HepG2 (cell line): Measurements from ENCODE around the gene PRXL2A. TPM values are rescaled to one million over a fixed set of nuclear protein-coding genes. Genes with fewer than 3 reads are reported as not detected.
A peak's percentile ranks its signal among the peaks of the same experiment; 100 is the strongest.

Experiments used
- BRD4 ChIP-seq: sonication (generic); formaldehyde crosslinking; IDR thresholded peaks from 2 replicates; pipeline ENCODE4 v1.4.0; 2020; ENCODE audit warnings: missing genetic modification reagents
- DNMT1 ChIP-seq: sonication (generic); formaldehyde crosslinking; IDR thresholded peaks from 2 replicates; pipeline ENCODE4 v1.5.1; 2020; ENCODE audit warnings: mild to moderate bottlenecking, missing genetic modification reagents
- DR1 ChIP-seq: sonication (generic); formaldehyde crosslinking; IDR thresholded peaks from 2 replicates; pipeline ENCODE4 v1.8.0; 2021; ENCODE audit warnings: mild to moderate bottlenecking, missing genetic modification reagents, inconsistent platforms
- FIP1L1 ChIP-seq: fragments of 200-400 bp; formaldehyde crosslinking; IDR thresholded peaks from 2 replicates; pipeline ENCODE4 v1.6.1; 2018; ENCODE audit warnings: low read depth, mild to moderate bottlenecking, low read length, moderate library complexity, borderline replicate concordance; ENCODE audit not compliant: insufficient read depth
- FOXC1 ChIP-seq: sonication (generic); formaldehyde crosslinking; IDR thresholded peaks from 2 replicates; pipeline ENCODE4 v1.8.0; 2022; ENCODE audit warnings: mild to moderate bottlenecking, missing genetic modification reagents, borderline replicate concordance
- HHEX ChIP-seq: IDR thresholded peaks from 2 replicates; pipeline ENCODE4 v1.6.1; 2016; ENCODE audit warnings: control low read depth
- HNRNPUL1 ChIP-seq: fragments of 200-400 bp; formaldehyde crosslinking; IDR thresholded peaks from 2 replicates; pipeline ENCODE4 v1.6.1; 2017; ENCODE audit warnings: low read depth, mild to moderate bottlenecking, low read length, moderate library complexity
- JUNB ChIP-seq: sonication (generic); formaldehyde crosslinking; IDR thresholded peaks from 2 replicates; pipeline ENCODE4 v1.8.0; 2022; ENCODE audit warnings: missing genetic modification reagents, mild to moderate bottlenecking, borderline replicate concordance
- KDM2A ChIP-seq: sonication (generic); formaldehyde crosslinking; IDR thresholded peaks from 2 replicates; pipeline ENCODE4 v1.4.0; 2020; ENCODE audit warnings: low read depth, missing genetic modification reagents, borderline replicate concordance
- MAF1 ChIP-seq: sonication (generic); formaldehyde crosslinking; IDR thresholded peaks from 2 replicates; pipeline ENCODE4 v1.5.0; 2020; ENCODE audit warnings: missing genetic modification reagents, borderline replicate concordance
- RCOR2 ChIP-seq: IDR thresholded peaks from 2 replicates; pipeline ENCODE4 v1.6.1; 2016; ENCODE audit warnings: missing biosample characterization, missing genetic modification reagents
- RNF2 ChIP-seq: fragments of 450-650 bp; conservative IDR thresholded peaks from 2 replicates; pipeline ENCODE4 v1.6.1; 2016; ENCODE audit warnings: low read depth
- SIN3A ChIP-seq: IDR thresholded peaks from 2 replicates; pipeline ENCODE4 v1.6.1; 2011; ENCODE audit warnings: low read depth, mild to moderate bottlenecking, control low read depth, low read length, borderline replicate concordance
- ZFP36 ChIP-seq: fragments of 150-350 bp; IDR thresholded peaks from 2 replicates; pipeline ENCODE4 v1.6.1; 2018; ENCODE audit warnings: borderline replicate concordance, low read length, low read depth; ENCODE audit not compliant: partially characterized antibody
- ZNF3 ChIP-seq: IDR thresholded peaks from 2 replicates; pipeline ENCODE4 v1.7.0; 2017; ENCODE audit warnings: inconsistent platforms
- ZNF44 ChIP-seq: sonication (generic); formaldehyde crosslinking; IDR thresholded peaks from 2 replicates; pipeline ENCODE4 v1.5.1; 2020; ENCODE audit warnings: mild to moderate bottlenecking, missing genetic modification reagents
- ZNF691 ChIP-seq: sonication (generic); formaldehyde crosslinking; IDR thresholded peaks from 2 replicates; pipeline ENCODE4 v1.4.0; 2020; ENCODE audit warnings: missing genetic modification reagents, low read depth, mild to moderate bottlenecking, borderline replicate concordance
- polyA plus RNA-seq, 8 experiments: library from polyadenylated mRNA; depleted of rRNA in 3 of 8; stranded (reverse) in 7 of 8; unstranded in 1 of 8; fragments of >200 nt; fragmentation: Illumina TruSeq in 4 of 8; extraction: Trizol in 4 of 8; gene quantifications; 2 replicates each; pipeline versions ENCODE4 v1.2.1 to v1.2.3, GENCODE V29; 2011 to 2016; ENCODE audit warnings: low read depth in 4 of 8, missing spikeins in 1 of 8, mixed read lengths in 1 of 8; ENCODE audit not compliant: insufficient read depth in 1 of 8
- total RNA-seq, 5 experiments: library from RNA; depleted of rRNA; stranded (reverse); fragments of >200 nt; fragmentation: Illumina TruSeq; extraction: Trizol; gene quantifications; 2 replicates each; pipeline ENCODE4 v1.2.3, GENCODE V29; 2016; ENCODE audit warnings: low read depth in 1 of 5
- TF ChIP-seq, protein P1 (sequence below): sonication (generic); formaldehyde crosslinking; IDR thresholded peaks from 2 replicates; pipeline ENCODE4 v1.9.0; 2021; ENCODE audit warnings: missing genetic modification reagents, mild to moderate bottlenecking, borderline replicate concordance
- TF ChIP-seq, protein P2 (sequence below): IDR thresholded peaks from 2 replicates; pipeline ENCODE4 v1.6.1; 2012; ENCODE audit warnings: inconsistent platforms
- TF ChIP-seq, protein P3 (sequence below): sonication (generic); formaldehyde crosslinking; IDR thresholded peaks from 2 replicates; pipeline ENCODE4 v1.4.0; 2020; ENCODE audit warnings: missing genetic modification reagents
- TF ChIP-seq, protein P4 (sequence below): sonication (generic); formaldehyde crosslinking; IDR thresholded peaks from 2 replicates; pipeline ENCODE4 v1.4.0; 2020; ENCODE audit warnings: missing genetic modification reagents

The PRXL2A gene
- total and polyA plus RNA-seq, 2 of the 13 experiments (the other 11 are each of a cell fraction or from before 2014, with no cell fraction given): 43.9 to 79.9 TPM

- 0 out of 2 replicates have a peak, but pooled peaks have one; percentile 59 for TF ChIP-seq MAF1 (CRISPR knock-in tag)
- TF ChIP-seq, protein P1, sequence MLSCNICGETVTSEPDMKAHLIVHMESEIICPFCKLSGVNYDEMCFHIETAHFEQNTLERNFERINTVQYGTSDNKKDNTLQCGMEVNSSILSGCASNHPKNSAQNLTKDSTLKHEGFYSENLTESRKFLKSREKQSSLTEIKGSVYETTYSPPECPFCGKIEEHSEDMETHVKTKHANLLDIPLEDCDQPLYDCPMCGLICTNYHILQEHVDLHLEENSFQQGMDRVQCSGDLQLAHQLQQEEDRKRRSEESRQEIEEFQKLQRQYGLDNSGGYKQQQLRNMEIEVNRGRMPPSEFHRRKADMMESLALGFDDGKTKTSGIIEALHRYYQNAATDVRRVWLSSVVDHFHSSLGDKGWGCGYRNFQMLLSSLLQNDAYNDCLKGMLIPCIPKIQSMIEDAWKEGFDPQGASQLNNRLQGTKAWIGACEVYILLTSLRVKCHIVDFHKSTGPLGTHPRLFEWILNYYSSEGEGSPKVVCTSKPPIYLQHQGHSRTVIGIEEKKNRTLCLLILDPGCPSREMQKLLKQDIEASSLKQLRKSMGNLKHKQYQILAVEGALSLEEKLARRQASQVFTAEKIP (CRISPR knock-in tag): no peak
- no peak for TF ChIP-seq JUNB (CRISPR knock-in tag)
- peak; percentile 83; the same call in 1 of the 2 replicates for TF ChIP-seq FOXC1
- TF ChIP-seq KDM2A (CRISPR knock-in tag): 0 out of 2 replicates have a peak, but pooled peaks have one; percentile 65
- TF ChIP-seq, protein P2, sequence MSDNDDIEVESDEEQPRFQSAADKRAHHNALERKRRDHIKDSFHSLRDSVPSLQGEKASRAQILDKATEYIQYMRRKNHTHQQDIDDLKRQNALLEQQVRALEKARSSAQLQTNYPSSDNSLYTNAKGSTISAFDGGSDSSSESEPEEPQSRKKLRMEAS: peak; percentile 77
- TF ChIP-seq SIN3A: peak; percentile 68; the same call in 1 of the 2 replicates
- TF ChIP-seq HHEX (CRISPR knock-in tag): no peak
- TF ChIP-seq, protein P3, sequence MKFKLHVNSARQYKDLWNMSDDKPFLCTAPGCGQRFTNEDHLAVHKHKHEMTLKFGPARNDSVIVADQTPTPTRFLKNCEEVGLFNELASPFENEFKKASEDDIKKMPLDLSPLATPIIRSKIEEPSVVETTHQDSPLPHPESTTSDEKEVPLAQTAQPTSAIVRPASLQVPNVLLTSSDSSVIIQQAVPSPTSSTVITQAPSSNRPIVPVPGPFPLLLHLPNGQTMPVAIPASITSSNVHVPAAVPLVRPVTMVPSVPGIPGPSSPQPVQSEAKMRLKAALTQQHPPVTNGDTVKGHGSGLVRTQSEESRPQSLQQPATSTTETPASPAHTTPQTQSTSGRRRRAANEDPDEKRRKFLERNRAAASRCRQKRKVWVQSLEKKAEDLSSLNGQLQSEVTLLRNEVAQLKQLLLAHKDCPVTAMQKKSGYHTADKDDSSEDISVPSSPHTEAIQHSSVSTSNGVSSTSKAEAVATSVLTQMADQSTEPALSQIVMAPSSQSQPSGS (CRISPR knock-in tag): no peak; the same call in 1 of the 2 replicates
- no peak for TF ChIP-seq HNRNPUL1
- no peak for TF ChIP-seq RCOR2 (CRISPR knock-in tag)
- TF ChIP-seq DNMT1 (CRISPR knock-in tag): no peak
- TF ChIP-seq ZNF691 (CRISPR knock-in tag): 0 out of 2 replicates have a peak, but pooled peaks have one; percentile 24
- TF ChIP-seq BRD4: peak; percentile 89
- no peak for TF ChIP-seq ZNF44 (CRISPR knock-in tag)
- no peak for TF ChIP-seq FIP1L1
- peak; percentile 78; the same call in 1 of the 2 replicates for TF ChIP-seq DR1 (CRISPR knock-in tag)
- TF ChIP-seq ZNF3: 0 out of 2 replicates have a peak, but pooled peaks have one; percentile 8
- TF ChIP-seq, protein P4, sequence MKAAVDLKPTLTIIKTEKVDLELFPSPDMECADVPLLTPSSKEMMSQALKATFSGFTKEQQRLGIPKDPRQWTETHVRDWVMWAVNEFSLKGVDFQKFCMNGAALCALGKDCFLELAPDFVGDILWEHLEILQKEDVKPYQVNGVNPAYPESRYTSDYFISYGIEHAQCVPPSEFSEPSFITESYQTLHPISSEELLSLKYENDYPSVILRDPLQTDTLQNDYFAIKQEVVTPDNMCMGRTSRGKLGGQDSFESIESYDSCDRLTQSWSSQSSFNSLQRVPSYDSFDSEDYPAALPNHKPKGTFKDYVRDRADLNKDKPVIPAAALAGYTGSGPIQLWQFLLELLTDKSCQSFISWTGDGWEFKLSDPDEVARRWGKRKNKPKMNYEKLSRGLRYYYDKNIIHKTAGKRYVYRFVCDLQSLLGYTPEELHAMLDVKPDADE: no peak
- TF ChIP-seq RNF2: no peak
- no peak for TF ChIP-seq ZFP36
Measured at GRCh38 chr10:80408242-80409101, at the start of gene PRXL2A (continued).
